Measurements from ENCODE around the gene CD58. TPM values are rescaled to one million over a fixed set of nuclear protein-coding genes. Genes with fewer than 3 reads are reported as not detected.
A peak's percentile ranks its signal among the peaks of the same experiment; 100 is the strongest.

The CD58 gene
- total RNA-seq, 1 donor from 2014 or later, result 24.2 TPM

DNA sequence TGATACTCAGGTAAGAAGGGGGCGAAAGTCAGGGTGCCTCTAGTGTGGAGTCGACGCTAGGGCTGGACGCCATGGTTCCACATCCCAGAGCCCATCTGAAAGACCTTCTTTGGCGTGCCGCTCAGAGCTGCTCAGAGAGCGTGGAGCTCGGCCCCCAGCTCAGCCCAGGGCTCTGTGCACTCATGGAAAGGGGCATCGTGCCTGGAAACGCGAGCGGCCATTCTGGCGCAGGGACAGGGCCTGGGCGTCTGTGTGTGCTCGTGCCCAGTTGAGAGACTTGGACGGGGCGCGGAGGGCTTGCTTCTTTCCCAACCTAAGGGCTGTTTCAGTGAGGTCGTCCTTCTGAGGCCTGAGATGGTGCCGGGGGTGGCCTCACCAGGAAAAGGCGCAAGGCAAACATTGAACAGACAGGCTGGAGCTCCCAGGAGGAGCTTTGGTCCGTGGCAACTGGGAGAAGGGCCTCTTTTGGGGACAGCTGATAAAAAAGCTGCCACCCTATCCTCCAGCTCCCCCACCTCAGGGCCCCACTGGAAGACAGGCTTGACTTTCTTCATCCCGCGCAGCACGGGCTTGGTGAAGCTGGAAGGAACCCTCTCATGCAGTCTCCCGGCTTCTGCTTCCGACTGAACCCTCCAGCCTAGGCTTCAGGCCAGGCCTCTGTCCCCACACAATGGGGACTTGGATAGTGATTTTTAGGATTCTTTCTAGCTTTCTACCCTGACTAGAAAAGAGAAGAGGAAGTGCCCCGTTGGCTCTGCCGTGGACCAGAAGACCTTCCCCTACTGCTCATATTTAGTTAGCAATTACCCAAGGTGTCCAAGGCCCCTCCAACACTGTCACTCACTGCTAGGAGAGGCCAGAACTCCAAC is 77.1 kb downstream of the CD58 start:
- DNase-seq (ENCODE audit: low spot score), result no peak

DNA sequence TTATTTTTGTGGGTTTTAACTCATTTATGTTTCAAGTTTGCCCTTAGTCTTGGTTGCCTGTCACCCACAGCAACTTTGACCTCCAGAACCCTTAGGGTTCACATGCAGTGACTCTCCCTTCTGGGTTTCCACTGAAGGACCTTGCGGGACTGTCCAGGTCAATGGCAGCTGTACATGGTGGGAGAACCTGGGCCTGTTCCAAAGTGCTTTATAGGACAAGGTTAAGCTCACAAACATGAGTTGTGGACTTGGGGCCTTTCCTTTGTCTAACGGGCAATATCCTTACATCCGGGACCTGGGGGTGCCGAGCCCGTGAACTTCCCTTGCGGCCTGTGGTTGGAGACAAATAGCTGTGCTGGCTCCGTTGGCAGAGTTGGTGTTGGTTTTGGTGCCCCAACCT is 77.8 kb downstream of the CD58 start:
- DNase-seq (ENCODE audit: low spot score), result no peak

- DNase-seq (ENCODE audit: low spot score), result no peak
Measured at GRCh38 chr1:116492358-116492811, 78.4 kb downstream of the CD58 start.

DNA sequence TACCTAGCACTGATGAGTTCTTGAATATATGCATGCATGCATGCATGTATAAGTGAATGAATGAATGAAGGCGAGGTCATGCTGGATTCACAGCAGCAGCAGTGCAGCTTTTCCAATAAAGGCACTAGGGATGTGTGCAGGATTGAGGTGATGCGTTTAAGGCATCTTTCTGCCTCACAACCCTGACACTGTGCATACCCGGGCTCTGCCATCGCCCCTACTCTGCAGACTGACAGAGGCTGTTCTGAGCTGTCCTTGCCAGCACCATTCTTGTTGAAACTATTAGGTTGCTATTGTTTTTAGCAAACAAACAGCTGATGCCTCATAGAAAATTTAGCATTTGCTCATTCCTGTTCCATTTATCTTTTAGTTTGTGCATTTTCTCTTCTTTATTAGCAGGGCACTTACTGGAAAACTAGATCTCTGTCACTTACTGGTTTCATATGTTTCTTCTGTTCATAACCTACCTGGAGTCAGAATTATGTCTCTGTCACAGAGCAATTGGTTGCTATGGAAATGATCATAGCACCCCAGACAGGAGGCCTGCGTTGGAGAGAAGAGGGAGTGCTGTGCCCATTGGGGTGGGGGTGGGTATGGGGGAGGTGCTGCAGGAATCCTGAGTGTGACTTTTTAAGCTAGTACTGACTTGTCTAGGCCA is 79.0 kb downstream of the CD58 start:
- DNase-seq (ENCODE audit: low spot score), result no peak

DNA sequence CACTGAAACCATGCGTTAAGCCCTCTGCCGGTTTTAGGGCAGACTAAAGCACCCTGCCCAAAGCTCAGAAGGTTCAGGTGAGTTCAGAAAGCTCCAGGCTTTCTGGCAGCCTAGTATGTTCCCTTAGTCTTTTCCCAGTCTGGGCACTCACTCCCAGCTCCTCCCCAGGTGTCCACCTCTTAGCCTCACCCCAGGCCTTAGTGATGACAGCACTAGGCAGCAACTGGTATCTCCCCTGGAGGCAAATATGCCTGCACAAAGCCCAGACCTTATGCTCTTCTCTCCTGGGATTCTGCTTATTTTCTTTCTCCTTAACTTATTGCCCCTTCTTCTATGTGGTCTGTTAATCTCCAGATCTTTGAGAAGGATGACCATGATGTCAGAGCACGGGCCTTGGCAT is 80.2 kb downstream of the CD58 start:
- DNase-seq (ENCODE audit: low spot score), result no peak

DNA sequence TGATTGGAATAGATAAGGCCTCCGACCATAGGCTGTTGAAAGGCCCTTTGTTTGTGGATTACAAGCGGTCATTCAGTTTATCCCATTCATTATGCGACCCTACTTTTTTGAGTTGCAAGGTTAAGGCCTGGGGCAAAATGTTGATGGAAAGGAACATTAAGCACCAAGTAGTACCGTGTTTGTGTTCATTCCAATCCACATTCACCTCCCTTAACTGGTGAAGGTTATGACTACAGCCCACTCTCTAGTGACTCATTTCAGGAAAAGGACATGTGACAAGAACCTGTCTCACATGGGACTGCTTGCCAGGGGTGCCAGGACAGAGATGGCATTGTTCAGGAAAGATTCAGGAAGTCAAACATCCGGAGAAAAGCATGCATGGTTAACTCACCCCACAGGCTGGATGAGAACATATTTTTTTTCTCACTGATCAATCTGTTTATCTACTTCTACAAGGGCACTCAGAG is 81.6 kb downstream of the CD58 start:
- DNase-seq (ENCODE audit: low spot score), result peak; percentile 87

DNA sequence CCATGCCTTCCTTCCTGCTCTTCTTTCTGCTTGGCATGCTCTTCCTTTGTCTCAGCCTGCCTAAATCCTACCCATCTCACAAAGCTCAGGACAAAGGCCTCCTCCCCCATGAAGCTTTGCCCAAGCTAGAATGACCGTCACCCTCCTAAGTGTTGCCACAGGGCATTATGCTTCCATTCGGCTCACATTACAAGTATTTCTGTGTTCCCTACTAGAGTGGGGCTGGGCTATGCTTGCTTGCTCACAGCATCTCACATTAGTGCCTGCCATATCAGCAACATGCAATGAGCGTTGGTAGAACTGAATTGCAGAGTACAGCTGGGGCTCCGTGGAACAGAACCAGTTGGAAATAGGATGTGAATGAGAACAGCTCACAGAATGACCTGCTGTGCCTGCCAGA is 82.8 kb downstream of the CD58 start:
- no peak for DNase-seq (ENCODE audit: low spot score)

GRCh38 chr1:116487583-116487982 is 83.2 kb downstream of the CD58 start:
- no peak for DNase-seq (ENCODE audit: low spot score)

- DNase-seq (ENCODE audit: low spot score), result no peak
Measured at GRCh38 chr1:116487031-116487430, 83.8 kb downstream of the CD58 start.

GRCh38 chr1:116486424-116486823 is 84.4 kb downstream of the CD58 start:
- DNase-seq (ENCODE audit: low spot score), result no peak

GRCh38 chr1:116485976-116486375 is 84.8 kb downstream of the CD58 start:
- DNase-seq (ENCODE audit: low spot score), result no peak

DNA sequence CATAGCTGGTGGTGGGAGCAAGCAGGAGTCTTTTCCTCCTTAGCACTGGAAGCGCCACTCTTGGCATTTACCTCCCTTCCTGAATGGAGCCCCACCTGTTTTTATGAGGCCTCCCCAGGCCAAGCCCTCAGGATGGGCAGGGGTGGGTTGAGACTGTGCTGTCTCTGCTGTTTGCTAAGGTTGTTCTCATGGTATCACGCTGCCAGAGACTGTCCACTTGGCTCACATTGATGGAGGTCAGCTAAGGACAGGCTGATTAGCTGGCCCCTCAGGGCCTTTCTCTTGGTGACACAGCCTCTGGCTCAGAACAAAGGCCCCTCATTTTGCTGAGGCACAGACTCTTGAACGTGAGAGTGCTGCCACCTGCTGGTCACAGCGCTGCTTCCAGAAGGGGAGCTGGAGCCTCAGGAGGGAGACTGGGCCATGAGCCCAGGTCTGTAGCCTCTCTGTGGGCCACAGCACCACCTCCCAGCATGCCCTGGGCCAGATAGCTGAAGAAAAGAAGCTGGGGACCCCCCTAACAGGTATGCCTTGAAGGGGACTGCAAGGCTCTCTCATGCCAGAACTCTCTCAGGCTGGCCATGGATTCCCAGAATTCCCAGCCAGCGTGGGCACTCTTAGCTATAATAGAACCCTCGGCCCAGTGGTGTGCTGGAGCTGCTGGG is 85.6 kb downstream of the CD58 start:
- DNase-seq (ENCODE audit: low spot score), result peak; percentile 92

DNA sequence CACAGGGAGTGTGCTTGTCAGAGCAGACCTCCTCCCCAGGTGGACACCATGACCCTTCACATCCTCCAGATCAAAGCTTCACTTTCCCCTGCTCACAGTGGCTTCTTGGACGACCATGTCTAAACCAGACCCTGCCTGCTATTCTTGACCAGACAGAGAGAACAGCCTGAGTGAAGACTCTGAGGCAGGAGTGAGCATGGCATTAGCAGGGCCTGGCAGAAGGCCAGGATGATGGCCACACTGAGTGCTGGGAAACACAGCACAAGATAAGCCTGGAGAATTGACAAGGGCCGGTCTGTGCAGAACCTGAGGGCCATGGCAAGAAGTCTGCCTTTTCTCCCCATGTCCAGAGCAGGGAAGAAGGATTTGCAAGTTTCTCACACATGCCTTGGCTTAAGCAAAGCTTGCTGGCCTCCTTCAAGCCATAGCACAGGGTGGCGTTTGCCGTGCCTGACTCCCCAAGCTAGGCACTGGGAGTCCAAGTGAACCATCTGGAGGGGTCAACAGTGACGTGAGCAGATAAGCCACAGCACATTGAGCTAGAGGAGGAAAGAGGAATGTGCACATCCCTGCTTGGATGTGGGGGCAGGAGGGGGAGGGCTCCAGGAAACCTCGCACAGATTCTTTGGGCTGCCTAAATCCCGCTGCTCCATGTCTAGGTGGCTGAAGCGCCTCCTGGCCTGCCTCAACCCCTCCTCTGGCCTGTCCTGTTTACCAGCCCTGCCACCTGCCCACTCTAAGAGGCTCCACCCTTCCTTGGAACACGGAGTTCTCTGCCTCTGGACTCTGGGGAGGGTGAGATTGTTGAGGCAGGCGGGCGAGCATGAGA is 87.1 kb downstream of the CD58 start:
- peak; percentile 78 for DNase-seq (ENCODE audit: low spot score)

GRCh38 chr1:116482490-116482889 is 88.3 kb downstream of the CD58 start:
- DNase-seq (ENCODE audit: low spot score), result no peak

- DNase-seq (ENCODE audit: low spot score), result no peak
Measured at GRCh38 chr1:116481934-116482333, 88.9 kb downstream of the CD58 start.

DNA sequence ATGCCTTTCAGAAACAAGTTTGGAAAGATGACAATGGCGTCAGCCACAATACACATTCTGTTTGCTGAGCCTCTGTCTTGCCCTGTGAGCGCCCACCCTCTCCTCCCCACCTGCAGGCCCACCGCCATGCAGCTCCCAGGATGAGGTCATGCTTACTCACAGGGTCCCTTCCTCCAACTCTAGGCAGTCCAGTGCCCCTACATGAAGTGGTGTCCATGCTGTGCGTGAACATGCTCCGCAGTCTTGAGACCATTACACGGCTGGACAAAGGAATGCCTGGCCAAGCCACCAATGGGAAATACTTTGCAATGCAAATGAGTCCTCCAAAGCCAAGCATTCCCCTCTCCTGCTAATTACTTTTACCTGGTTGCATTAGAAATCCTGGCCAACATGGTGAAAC is 92.2 kb downstream of the CD58 start:
- DNase-seq (ENCODE audit: low spot score), result no peak

- DNase-seq (ENCODE audit: low spot score), result no peak
Measured at GRCh38 chr1:116477429-116477828, 93.4 kb downstream of the CD58 start.

DNA sequence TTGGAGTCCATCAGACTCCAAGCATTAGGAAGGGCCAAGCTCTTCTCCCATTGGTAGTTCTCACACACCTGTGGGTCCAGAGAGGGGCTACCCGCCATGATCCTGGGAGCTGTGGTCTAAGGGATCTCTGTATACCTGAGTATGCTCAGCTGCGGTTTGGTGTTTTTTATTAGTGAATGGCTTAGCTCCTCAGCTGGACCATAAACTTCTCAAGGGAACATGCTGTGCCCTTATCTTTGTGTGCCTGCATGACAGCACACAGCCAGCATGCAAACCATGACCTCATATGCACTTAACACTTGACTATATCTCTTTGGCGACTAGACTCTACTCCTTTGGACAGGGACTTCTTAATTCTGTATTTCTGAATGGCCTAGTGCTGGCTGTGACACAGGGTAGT is 94.5 kb downstream of the CD58 start:
- no peak for DNase-seq (ENCODE audit: low spot score)

DNA sequence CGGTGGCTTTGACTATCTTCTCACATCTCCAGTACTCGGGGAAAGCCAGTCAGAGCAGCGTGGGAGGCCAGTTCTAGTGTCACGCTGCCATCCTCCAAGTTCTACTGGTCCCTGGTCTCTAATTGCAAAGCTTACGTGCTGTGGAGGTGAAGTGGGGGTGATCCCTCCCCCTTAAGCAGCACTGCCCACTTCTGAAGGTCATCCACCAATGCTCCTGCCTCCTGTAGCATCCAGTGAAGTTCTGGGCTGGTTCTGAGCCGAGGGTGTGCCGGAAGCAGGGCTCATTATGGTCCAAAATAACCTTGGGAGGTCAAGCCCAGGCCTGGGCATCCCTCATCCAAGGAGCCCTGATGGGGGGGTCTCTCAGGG is 95.0 kb downstream of the CD58 start:
- DNase-seq (ENCODE audit: low spot score), result no peak

DNA sequence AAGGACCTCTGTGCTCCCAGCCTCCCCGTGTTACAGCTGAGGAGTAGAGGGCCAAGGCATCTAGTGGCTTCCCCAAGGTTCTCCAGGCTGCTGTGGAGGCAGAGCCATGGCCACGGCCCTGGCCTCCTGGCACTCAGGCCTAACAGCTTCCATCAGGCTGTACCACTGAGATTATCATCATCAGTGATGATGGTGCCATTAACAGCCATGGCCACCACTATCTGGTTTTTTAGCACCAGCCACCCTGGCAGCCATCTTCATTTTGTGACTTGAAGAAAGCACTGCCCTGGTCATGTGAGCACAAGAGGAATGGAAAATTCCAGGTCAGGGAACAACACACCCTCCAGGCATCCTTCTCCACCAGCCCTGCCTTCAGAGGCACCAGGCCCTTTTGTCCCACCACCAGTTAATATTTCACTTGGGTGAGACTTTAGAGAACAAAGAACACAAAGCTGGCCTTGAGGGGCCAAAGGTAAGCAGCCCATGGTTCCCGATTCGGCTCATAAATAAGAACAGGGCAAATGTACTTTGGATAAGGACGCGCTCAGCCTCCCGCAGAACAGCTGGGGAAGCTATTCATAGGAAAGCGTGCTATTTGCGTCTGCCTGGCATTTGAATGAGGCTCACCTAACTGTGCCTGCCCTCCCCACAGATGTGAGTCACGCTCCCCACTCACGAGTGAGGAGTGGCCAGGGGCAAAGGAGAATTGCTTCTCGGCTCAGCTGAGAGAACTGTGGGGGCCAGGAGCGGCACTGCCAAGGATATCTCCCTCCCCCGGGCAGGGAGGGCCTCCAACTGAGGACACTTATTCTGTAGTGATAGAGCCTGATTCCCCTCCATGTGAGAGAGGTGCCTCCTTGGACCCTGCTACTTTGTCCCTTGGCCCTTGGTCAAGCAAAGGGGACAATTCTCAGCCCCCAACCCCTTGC is 95.6 kb downstream of the CD58 start:
- DNase-seq (ENCODE audit: low spot score), result peak; percentile 90
